Sciatic nerve (tissue), 2 donors: ENCODE data around the gene TMEM8B. TPM values are rescaled to one million over a fixed set of nuclear protein-coding genes. Genes with fewer than 3 reads are reported as not detected.

Experiments used
- ATAC-seq: fragments of 200-7000 bp; cut with Tn5 transposase; one replicate; pipeline ENCODE4 v1.9.1; 2020; ENCODE audit warnings: mild to moderate bottlenecking, moderate library complexity
- DNase-seq: peaks from one replicate; pipeline ENCODE4 v3.0.0-alpha.2; 2020; ENCODE audit warnings: low spot score
- intact Hi-C: fragments of 100-400 bp; cut with DNase I; formaldehyde crosslinking; loops from one replicate; pipeline ENCODE4 v1.14.2; 2022
- total RNA-seq: library from RNA; stranded (reverse); fragmentation: NEBNext Ultra II Directional; extraction: Animal tissue kit (Norgen Biotek cat#: 25700); gene quantifications from one replicate; pipeline ENCODE4 v1.2.1, GENCODE V29; 2021
- donor health status: DM: no; HTN: no; CAD: no.
- donor health status: DM: no; HTN: no; CAD: no.

The TMEM8B gene, protein sequence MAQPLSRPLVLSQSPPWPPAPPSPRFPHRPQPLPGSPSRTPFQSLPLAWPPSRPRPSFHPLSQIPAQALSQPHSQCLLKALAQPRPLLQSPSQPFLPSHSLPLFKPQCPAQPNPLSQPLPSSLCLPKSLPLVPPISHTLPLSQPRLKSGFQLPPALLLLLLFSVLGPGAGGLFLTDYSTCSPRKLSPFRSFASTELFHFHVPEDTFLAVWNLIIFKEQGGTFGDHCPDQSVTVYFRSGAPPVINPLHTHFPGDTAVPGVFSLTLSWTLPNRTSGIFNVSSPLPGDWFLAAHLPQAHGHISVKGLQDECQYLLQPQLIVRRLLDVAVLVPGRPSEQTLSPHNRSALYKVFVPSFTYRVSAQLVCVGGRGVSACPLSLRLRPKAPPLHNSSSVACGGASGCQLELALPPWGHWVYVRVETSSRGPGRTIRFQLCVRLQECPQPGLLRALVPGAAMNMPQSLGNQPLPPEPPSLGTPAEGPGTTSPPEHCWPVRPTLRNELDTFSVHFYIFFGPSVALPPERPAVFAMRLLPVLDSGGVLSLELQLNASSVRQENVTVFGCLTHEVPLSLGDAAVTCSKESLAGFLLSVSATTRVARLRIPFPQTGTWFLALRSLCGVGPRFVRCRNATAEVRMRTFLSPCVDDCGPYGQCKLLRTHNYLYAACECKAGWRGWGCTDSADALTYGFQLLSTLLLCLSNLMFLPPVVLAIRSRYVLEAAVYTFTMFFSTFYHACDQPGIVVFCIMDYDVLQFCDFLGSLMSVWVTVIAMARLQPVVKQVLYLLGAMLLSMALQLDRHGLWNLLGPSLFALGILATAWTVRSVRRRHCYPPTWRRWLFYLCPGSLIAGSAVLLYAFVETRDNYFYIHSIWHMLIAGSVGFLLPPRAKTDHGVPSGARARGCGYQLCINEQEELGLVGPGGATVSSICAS
- 31.7 TPM for total RNA-seq

DNA sequence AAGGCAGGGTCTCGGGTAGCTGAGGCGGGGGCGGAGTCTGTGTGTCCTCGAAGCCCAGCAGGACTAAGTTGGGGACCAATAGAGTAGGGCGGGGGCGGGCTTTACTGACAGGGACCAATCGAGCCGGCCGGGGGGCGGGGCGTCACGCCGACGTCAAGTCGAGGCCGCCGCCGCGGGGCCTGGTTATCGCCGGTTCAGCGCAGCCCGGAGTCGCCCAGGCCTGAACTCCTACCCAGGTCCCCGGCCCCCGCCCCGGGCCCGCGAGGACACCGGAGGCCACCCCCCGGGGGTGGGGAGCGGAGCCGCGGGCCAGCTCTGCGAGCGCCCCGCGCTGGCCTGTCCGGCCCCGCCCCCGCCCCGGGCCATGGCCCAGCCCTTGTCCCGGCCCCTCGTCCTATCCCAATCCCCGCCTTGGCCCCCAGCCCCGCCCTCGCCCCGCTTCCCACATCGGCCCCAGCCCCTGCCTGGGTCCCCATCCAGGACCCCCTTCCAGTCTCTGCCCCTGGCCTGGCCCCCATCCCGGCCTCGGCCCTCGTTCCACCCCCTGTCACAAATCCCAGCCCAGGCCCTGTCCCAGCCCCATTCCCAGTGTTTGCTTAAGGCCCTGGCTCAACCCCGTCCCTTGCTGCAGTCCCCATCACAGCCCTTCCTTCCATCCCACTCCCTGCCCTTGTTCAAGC lies at the start of gene TMEM8B:
Gene TMEM8B (plus strand): TSS at position 145 of the 680 bp plus-strand sequence. CDS start 220 bp downstream, at position 365.
- peak; percentile 99 for DNase-seq
- ATAC-seq = peak; percentile 91
- intact Hi-C loops = no loop called here

DNA sequence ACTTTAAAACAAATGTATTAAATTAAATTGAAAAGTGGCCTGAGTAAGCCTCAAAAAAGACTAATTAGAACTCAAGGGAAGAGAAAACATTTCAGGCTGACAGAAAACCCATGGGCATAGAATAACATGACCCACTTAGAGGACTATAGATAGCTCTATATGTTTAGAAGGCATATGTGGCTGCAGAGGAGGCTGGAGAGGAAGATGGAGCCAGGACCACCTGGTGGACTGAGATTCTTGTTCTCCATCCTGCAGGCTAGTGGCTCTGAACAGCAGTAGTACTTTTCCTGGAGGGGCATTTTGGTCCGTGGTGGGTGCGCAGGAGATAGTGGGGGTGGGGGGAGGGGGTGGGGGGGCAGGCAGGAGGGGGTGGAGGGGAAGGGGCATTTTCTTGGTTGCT lies 48.0 kb upstream of the TMEM8B start:
- intact Hi-C loops = no loop called here
- ATAC-seq (no peak), DNase-seq (no peak)

DNA sequence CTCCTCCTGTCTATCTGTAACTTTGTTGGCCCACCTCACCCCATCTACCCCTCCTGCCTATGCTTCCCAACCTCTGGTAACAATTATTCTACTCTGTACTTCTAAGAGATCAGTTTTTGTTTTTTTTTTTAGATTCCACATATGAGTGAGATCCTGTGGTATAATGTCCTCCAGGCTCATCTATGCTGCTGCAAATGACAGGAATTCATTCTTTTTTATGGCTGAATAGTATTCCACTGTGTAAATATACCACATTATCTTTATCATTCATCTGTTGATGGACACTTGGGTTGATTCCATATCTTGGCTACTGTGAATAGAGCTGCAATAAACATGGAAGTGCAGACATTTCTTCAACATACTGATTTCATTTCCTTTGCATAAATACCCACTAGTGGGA lies 45.6 kb upstream of the TMEM8B start:
- no peak for DNase-seq
- ATAC-seq = no peak
- intact Hi-C loops = no loop called here

DNA sequence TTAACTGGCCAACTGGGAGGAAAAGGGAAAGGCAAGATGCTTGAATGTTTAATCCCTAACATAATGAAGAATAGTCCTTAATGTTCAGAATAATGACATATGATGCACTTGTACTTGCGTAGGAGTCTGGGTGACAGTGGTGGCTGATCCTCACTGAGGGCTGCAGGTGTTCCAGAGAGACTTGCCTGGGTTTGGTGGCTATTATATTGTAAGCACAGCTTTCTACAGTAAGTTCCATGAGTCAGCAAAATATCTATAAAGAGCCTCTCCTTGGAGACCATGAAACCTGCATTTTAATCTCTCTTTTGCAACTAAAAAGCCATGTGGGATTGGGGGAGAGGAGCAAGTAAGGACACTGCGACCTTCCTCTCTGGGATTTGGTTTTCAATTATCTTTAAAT lies 39.5 kb upstream of the TMEM8B start:
- intact Hi-C loops = no loop called here
- DNase-seq (no peak), ATAC-seq (no peak)

DNA sequence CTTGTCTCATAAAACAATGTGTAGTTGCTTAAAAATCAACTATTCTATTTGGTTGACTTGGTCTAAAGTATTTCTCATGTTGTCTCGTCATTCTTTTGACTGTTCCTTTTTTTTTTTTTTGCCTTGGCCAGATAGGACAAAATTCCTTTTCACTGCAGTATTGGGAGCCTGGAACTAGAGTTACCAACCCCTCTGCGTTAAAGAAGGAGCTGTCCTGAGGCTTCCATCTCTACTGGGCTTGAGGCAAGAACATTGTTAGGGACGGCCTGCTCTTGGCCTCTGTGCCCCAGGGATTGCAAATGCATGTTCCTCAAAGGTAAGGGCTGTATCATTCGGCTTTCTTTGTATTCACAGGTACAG lies 39.0 kb upstream of the TMEM8B start:
- ATAC-seq = no peak
- no peak for DNase-seq
- intact Hi-C loops = loop anchor here (5.0 kb wide), 1 partner anchor 92 kb away; no protein-coding TSS in a partner anchor

DNA sequence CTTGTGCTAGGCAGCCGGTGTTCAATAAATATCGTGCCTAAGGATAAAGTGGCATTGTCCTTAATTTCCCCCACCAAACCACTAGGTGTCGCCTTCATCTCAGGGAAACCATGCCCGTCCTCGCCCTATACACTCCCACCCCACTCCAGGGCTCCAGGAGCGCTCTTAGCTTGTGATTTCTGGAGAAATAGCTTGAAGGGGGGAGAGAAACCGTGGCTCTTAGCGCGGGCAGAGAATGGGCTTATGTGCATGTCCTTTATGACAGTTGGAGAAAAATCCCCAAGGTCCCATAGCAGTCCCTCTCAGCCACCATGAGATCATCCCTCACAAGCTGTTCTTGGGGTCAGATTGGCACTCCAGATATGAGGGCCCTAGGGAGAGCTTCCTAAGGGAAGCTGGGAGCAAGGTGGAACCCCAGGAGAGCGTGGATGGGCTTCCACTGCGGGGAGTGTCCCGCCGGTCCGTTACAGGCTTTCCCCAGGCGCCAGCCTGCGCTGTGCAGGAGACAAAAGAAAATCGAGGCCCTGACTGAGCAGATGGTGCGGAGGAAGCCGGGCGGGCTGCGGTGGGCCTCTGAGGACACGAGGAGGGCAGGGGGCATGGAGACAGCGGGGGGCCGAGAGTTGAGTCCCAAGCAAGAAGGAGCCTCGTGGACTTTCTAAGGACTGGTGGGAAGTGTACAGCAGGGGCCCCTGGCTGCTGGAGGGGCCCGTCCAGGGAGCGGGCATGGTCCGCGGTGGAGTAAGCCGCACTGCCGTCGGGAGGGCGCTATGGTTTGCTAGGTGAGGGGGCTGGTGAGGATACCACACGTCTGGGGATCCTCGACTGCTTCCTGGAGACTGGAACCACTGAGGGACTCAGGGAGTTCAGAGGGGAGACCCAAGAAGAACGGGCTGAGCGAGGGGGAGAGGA lies 38.4 kb upstream of the TMEM8B start:
- DNase-seq = peak; percentile 82
- peak; percentile 93 for ATAC-seq
- intact Hi-C loops = loop anchor here (5.0 kb wide), 1 partner anchor 92 kb away; no protein-coding TSS in a partner anchor

DNA sequence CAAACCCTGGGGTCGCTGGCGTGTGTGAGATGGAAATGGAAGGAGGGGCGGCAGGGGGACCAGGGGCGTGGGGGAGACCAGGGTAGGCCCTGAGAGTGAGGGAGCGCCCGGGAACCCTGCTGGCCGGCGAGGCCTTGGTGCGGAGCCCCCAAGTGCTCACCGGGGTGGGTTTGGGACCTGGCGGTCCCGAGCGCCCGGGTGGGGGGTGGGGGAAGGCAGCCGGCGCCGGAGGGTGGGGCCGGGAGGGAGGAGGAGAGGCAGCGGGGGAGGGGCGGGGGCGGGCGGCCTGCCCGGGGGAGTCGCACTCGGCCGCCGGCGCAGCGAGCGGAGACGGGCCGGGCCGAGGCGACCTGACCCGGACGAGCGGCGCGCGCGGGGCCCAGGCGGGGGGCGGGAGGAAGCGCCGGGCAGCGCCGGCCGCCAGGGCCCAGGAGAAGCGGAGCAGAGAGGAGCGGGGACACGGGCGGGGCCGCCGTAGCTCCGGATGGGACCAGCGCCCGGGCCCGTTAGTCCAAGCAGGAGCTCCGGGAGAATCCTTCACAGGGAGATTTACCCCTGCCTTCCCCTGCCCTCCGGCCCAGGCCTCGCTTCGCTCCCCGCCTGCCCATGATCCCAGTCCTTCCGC lies 37.6 kb upstream of the TMEM8B start, which contains the start of gene NPR2:
Gene NPR2 (plus strand): TSS at position 295 of the 625 bp plus-strand sequence. CDS start 818 bp downstream, outside the sequence.
- ATAC-seq = peak; percentile 45
- peak; percentile 67 for DNase-seq
- intact Hi-C loops = loop anchor here (5.0 kb wide), 1 partner anchor 91 kb away; no protein-coding TSS in a partner anchor

DNA sequence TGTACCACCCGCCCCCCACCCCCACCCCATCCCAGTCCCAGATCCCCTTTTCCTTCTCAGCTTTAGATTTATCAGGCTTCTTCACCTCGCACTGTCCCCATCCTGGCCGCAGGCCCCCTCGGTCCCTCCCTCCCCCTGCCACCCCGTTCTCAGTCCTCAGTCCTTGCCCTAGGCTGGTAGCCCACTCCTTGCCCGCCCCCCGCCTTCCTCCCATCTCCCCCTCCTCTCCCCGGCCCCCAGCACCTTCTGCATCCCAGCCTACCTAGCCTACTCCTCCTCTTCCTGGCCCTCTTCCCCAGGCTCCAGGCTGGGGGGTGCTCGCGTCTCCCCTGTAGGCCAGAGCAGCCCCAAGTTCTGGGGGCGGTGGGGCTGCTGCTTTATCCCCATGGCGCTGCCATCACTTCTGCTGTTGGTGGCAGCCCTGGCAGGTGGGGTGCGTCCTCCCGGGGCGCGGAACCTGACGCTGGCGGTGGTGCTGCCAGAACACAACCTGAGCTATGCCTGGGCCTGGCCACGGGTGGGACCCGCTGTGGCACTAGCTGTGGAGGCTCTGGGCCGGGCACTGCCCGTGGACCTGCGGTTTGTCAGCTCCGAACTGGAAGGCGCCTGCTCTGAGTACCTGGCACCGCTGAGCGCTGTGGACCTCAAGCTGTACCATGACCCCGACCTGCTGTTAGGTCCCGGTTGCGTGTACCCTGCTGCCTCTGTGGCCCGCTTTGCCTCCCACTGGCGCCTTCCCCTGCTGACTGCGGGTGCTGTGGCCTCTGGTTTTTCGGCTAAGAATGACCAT lies 36.8 kb upstream of the TMEM8B start:
- intact Hi-C loops = loop anchor here (5.0 kb wide), 1 partner anchor 90 kb away; no protein-coding TSS in a partner anchor
- DNase-seq (peak; percentile 67), ATAC-seq (no peak)

DNA sequence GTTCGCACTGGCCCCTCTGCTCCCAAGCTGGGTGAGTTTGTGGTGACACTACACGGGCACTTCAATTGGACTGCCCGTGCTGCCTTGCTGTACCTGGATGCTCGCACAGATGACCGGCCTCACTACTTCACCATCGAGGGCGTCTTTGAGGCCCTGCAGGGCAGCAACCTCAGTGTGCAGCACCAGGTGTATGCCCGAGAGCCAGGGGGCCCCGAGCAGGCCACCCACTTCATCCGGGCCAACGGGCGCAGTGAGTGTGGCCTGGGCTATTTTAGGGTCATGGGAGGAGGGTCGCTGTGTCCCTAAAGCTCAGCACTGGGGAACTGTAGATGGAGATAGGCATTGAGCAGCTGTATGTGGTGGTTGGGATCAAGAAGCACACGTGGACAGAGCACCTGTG lies 36.2 kb upstream of the TMEM8B start:
- intact Hi-C loops = loop anchor here (5.0 kb wide), 1 partner anchor 89 kb away; no protein-coding TSS in a partner anchor
- DNase-seq (no peak), ATAC-seq (no peak)

DNA sequence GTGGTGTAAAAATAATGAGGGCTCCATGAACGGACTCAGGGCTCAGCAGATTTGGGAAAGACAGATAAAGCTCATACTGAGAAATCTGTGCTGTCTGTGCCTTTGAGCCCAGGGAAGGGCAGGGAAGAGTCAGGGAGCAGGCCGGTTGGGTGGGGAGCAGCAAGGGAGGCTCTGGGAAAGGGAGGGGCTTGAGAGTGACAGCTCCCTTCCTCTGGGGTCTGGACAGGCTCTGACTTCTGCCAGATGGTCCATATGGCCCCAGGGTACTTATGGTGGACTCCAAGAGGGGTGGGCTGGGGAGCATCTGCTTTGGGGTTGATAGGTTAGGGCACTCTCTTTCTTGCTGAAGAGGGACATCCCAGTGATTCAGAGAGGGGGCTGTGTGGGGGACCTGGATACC lies 35.6 kb upstream of the TMEM8B start:
- DNase-seq = no peak
- no peak for ATAC-seq
- intact Hi-C loops = loop anchor here (5.0 kb wide), 1 partner anchor 89 kb away; no protein-coding TSS in a partner anchor

DNA sequence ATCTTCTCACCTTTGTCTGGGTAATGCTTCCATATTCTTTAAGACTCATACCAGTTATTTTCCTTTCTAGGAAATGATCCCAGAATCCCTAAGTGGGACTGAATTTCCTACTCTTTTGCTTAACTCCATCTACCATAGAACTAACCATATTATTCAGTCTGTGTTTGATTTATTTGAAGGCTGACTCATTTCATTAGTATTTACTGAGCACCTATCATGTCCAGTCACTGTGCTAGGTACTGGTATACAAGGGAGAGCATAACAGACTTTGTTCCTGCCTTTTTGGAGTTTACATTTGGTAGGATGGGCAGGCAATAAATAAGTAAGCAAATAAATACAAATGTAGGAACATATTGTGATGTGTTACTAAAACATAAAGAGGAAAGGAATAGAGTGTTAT lies 33.3 kb upstream of the TMEM8B start:
- intact Hi-C loops = no loop called here
- ATAC-seq (no peak), DNase-seq (no peak)

DNA sequence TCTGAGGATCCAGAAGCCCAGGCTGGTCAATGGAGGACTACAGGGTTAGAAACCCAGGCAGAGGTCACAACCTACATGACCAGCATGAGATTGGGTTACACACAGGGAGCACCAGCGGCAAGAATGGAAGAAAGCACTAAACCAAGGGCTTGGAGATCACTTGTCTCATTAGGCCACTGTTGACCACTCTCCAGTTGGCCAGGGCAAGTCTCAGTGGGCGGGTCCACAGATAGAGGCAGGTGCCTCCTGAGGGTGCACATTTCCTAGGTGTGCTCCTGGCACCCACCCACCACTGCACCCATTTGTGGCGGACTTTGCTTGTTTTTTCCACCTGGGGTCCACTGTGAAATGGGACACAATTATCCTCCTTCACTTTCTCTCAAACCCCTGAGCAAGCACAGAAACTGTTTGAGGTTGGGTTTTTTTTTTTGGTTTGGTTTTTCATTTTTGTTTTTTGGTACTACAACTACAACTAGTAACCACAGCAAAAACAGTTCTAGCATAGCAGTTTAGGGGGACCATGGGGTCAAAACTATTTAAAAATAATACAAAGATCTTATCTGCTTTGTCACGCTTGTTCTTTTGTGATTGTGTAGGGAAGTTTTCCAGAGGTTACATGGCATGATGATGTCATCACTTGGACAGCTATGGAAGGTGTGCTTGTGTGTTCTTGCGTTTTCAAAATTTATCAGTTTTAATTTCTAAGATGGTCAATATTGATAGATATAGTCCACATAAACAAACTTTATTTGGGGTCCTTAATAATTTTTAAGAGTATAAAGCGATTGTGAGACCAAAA lies 31.5 kb upstream of the TMEM8B start:
- intact Hi-C loops = no loop called here
- peak; percentile 51 for DNase-seq
- ATAC-seq = no peak

DNA sequence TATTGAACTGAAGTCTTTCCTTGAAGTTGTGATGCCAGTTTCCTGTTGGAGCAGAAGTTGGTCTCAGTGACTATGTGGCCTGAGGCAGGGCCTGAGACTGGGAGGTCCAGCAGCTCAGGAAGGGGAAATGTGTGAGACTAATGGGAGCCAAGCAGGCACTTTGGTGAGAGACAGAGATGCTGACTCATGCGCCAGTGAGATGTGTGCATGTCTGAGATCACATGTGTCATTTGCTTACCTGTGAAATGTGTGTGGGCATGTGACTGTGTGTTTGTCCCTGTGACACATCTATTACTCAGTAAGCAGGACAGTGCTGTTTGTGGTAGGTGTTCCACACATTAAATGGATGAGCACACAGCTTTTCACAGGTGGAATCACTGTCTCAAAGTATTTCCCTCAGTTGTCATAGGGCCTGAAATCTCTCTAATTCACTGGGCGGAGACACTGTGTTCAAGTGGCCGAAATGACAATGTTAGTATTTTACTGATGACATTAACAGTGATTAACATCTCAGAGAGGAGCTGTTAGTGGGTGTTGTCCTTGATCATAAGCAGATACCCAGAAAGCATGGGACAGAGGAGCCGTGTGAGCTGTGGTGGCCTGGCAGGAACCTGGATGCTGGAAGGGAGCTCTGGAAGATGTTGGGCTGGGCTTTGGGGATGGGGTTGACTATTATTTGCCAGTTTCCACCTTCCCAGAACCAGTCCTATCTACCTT lies 30.2 kb upstream of the TMEM8B start:
- DNase-seq = no peak
- ATAC-seq = no peak
- intact Hi-C loops = no loop called here

DNA sequence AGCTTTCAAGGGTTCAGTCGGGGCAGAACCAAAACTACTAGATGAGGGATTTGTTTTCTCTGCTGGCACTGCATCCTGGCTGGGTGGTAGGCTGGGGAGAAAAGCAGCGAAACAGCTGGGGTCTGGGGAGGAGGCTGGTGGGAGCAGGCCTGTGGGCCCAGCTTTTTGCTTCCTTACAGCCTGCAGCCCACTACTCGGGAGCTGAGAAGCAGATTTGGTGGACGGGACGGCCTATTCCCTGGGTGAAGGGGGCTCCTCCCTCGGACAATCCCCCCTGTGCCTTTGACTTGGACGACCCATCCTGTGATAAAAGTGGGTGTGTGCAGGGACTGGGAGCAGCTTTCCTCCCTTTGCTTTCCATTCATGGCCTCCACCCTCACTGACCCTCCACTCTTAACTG lies 28.5 kb upstream of the TMEM8B start:
- no peak for DNase-seq
- ATAC-seq = no peak
- intact Hi-C loops = no loop called here

DNA sequence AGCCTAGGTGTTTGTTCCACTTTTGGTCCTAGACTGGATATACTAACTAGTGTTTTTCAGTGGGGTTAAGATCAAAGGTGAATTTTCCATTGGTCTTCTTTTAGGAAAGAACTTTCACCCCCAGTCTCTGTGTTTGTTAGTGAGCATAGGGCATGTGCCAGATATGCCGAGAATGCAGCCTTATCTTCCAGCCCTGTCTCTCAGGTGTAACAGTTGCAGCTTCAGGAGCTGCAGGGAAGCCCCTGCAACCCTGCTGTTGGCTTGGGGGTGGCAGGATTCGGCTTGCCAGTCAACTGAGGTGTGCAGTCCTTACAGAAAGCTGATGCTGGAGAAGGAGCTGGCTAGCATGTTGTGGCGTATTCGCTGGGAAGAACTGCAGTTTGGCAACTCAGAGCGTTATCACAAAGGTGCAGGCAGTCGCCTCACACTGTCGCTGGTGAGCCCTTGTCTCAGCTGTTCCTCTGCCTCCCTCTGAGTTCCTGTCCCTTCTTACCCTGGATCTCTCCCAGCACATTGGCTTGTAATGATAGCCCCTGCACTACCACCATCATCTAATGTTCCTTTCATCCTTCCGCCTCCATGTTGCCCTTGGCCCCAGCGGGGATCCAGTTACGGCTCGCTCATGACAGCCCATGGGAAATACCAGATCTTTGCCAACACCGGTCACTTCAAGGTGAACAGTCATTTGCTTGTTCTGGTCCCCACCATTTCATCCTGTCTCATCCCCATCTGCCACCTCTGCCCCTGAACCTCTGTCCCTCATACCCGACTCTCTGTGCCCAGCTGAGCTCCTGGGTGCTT lies 27.5 kb upstream of the TMEM8B start:
- intact Hi-C loops = no loop called here
- DNase-seq = no peak
- ATAC-seq = no peak
